Measurements from ENCODE around the gene SECTM1.
A peak's percentile ranks its signal among the peaks of the same experiment; 100 is the strongest.

SECTM1 gene

GRCh38 chr17:82339634-82340580 lies 6.3 kb upstream of the SECTM1 start:
- Histone ChIP-seq H3K4me3 (ENCODE audit: insufficient read depth in 1 of 2, low read depth in 1 of 2, low read length in 2 of 2) (peak overlapping the region in 1 of 2 experiments; percentile 75), H4K8ac (ENCODE audit: low read length) (peak overlapping the region; percentile 94), H2AFZ (ENCODE audit: low read depth, low read length) (peak overlapping the region; percentile 83), H3K4me1 (ENCODE audit: control insufficient read depth, insufficient read depth, low read depth, low read length) (peaks cover 20% of the 10 kb centered on the region), H2BK12ac (ENCODE audit: low read length in 2 of 2) (peak overlapping the region; percentile 98 to 99), H3K14ac (ENCODE audit: low read length in 2 of 2) (no peak overlapping the region), H3K27me3 (ENCODE audit: control insufficient read depth in 1 of 2, insufficient read depth in 1 of 2, low read length in 2 of 2) (peaks cover 0 to 12% of the 10 kb centered on the region in 2 experiments), H2BK15ac (ENCODE audit: low read depth, poor library complexity, severe bottlenecking) (peak overlapping the region; percentile 67), H4K91ac (ENCODE audit: low read length) (peak overlapping the region; percentile 96), H3K23ac (ENCODE audit: low read length in 2 of 2) (peak overlapping the region in 1 of 2 experiments; percentile 77), H3K4ac (ENCODE audit: low read depth in 1 of 2, low read length in 2 of 2) (peak overlapping the region; percentile 65 to 74), H3K79me1 (replicated peaks; ENCODE audit: low read length, poor library complexity, severe bottlenecking) (no peaks in the 10 kb centered on the region), H2BK5ac (ENCODE audit: low read depth, low read length, poor library complexity, severe bottlenecking) (no peak overlapping the region), H3K18ac (ENCODE audit: low read depth in 1 of 2, low read length in 2 of 2) (peak overlapping the region; percentile 75 to 97), H3K36me3 (ENCODE audit: control insufficient read depth in 1 of 2, insufficient read depth in 2 of 2, low read depth in 1 of 2, low read length in 2 of 2) (peaks cover 0 to 3% of the 10 kb centered on the region in 2 experiments), H3K27ac (ENCODE audit: low read length, poor library complexity, severe bottlenecking) (peak overlapping the region; percentile 50), H3K4me2 (ENCODE audit: low read length, poor library complexity, severe bottlenecking) (peak overlapping the region; percentile 63), H2AK5ac (ENCODE audit: low read length, severe bottlenecking) (no peak overlapping the region), H3K9me3 (ENCODE audit: control insufficient read depth, low read length) (no peaks in the 10 kb centered on the region), H2BK120ac (ENCODE audit: low read depth, low read length) (peak overlapping the region; percentile 77), H3K9ac (ENCODE audit: low read length) (peak overlapping the region; percentile 76)
- no peak for DNase-seq
- 74% methylated on average over 6 of the region's 10 CpGs for WGBS

- 21% methylated on average over 29 of the region's 29 CpGs for WGBS
- Histone ChIP-seq H3K9ac (ENCODE audit: low read length) (peak overlapping the region; percentile 76), H3K4me3 (ENCODE audit: insufficient read depth in 1 of 2, low read depth in 1 of 2, low read length in 2 of 2) (peak overlapping the region; percentile 29 to 75)
Observed at GRCh38 chr17:82338858-82339633, 5.5 kb upstream of the SECTM1 start.

GRCh38 chr17:82334622-82335394 lies 1.2 kb upstream of the SECTM1 start:
- peak; percentile 57 for DNase-seq
- Histone ChIP-seq H4K8ac (ENCODE audit: low read length) (peak overlapping the region; percentile 89), H3K18ac (ENCODE audit: low read depth in 1 of 2, low read length in 2 of 2) (peak overlapping the region; percentile 59 to 80), H3K79me1 (replicated peaks; ENCODE audit: low read length, poor library complexity, severe bottlenecking) (no peaks in the 10 kb centered on the region), H2AK5ac (ENCODE audit: low read length, severe bottlenecking) (no peak overlapping the region), H4K91ac (ENCODE audit: low read length) (peak overlapping the region; percentile 87), H2BK120ac (ENCODE audit: low read depth, low read length) (peak overlapping the region; percentile 57), H3K14ac (ENCODE audit: low read length in 2 of 2) (peak overlapping the region in 1 of 2 experiments; percentile 83), H3K4me1 (ENCODE audit: control insufficient read depth, insufficient read depth, low read depth, low read length) (peaks cover 62% of the 10 kb centered on the region), H3K9me3 (ENCODE audit: control insufficient read depth, low read length) (no peaks in the 10 kb centered on the region), H2AFZ (ENCODE audit: low read depth, low read length) (peak overlapping the region; percentile 57), H3K4ac (ENCODE audit: low read depth in 1 of 2, low read length in 2 of 2) (peak overlapping the region; percentile 94 to 95), H2BK15ac (ENCODE audit: low read depth, poor library complexity, severe bottlenecking) (peak overlapping the region; percentile 74), H2BK12ac (ENCODE audit: low read length in 2 of 2) (peak overlapping the region; percentile 1 to 74), H3K4me3 (ENCODE audit: insufficient read depth in 1 of 2, low read depth in 1 of 2, low read length in 2 of 2) (peak overlapping the region in 1 of 2 experiments; percentile 88), H2BK5ac (ENCODE audit: low read depth, low read length, poor library complexity, severe bottlenecking) (no peak overlapping the region), H3K27ac (ENCODE audit: low read length, poor library complexity, severe bottlenecking) (no peak overlapping the region), H3K4me2 (ENCODE audit: low read length, poor library complexity, severe bottlenecking) (peak overlapping the region; percentile 68), H3K9ac (ENCODE audit: low read length) (peak overlapping the region; percentile 73), H3K23ac (ENCODE audit: low read length in 2 of 2) (peak overlapping the region in 1 of 2 experiments; percentile 18), H3K36me3 (ENCODE audit: control insufficient read depth in 1 of 2, insufficient read depth in 2 of 2, low read depth in 1 of 2, low read length in 2 of 2) (peaks cover 0 to 3% of the 10 kb centered on the region in 2 experiments), H3K27me3 (ENCODE audit: control insufficient read depth in 1 of 2, insufficient read depth in 1 of 2, low read length in 2 of 2) (no peaks in the 10 kb centered on the region)
- 78% methylated on average over 14 of the region's 16 CpGs for WGBS

More at GRCh38 chr17:82338858-82339633, 5.5 kb upstream of the SECTM1 start:
- peak overlapping the region; percentile 14 for H2AK5ac ChIP-seq (ENCODE audit: low read length, severe bottlenecking)
- H2BK120ac ChIP-seq (ENCODE audit: low read depth, low read length) = peak overlapping the region; percentile 77
- H3K4me2 ChIP-seq (ENCODE audit: low read length, poor library complexity, severe bottlenecking) = peak overlapping the region; percentile 65
- H2BK12ac ChIP-seq (ENCODE audit: low read length in 2 of 2) = peak overlapping the region; percentile 98 to 99
- peak overlapping the region; percentile 67 for H2BK15ac ChIP-seq (ENCODE audit: low read depth, poor library complexity, severe bottlenecking)
- peaks cover 29% of the 10 kb centered on the region for H3K4me1 ChIP-seq (ENCODE audit: control insufficient read depth, insufficient read depth, low read depth, low read length)
- H3K9me3 ChIP-seq (ENCODE audit: control insufficient read depth, low read length) = no peaks in the 10 kb centered on the region
- H3K79me1 ChIP-seq (replicated peaks; ENCODE audit: low read length, poor library complexity, severe bottlenecking) = no peaks in the 10 kb centered on the region
- H4K8ac ChIP-seq (ENCODE audit: low read length) = peak overlapping the region; percentile 94
- peaks cover 0 to 3% of the 10 kb centered on the region in 2 experiments for H3K36me3 ChIP-seq (ENCODE audit: control insufficient read depth in 1 of 2, insufficient read depth in 2 of 2, low read depth in 1 of 2, low read length in 2 of 2)
- H4K91ac ChIP-seq (ENCODE audit: low read length) = peak overlapping the region; percentile 96
- no peak overlapping the region for H3K14ac ChIP-seq (ENCODE audit: low read length in 2 of 2)
- peak overlapping the region; percentile 65 to 74 for H3K4ac ChIP-seq (ENCODE audit: low read depth in 1 of 2, low read length in 2 of 2)
- peak overlapping the region; percentile 61 for H3K27ac ChIP-seq (ENCODE audit: low read length, poor library complexity, severe bottlenecking)
- H2BK5ac ChIP-seq (ENCODE audit: low read depth, low read length, poor library complexity, severe bottlenecking) = peak overlapping the region; percentile 5
- peak overlapping the region; percentile 75 to 97 for H3K18ac ChIP-seq (ENCODE audit: low read depth in 1 of 2, low read length in 2 of 2)
- H3K27me3 ChIP-seq (ENCODE audit: control insufficient read depth in 1 of 2, insufficient read depth in 1 of 2, low read length in 2 of 2) = peaks cover 0 to 12% of the 10 kb centered on the region in 2 experiments
- peak; percentile 74 for DNase-seq
- H3K23ac ChIP-seq (ENCODE audit: low read length in 2 of 2) = peak overlapping the region in 1 of 2 experiments; percentile 77
- peak overlapping the region; percentile 83 for H2AFZ ChIP-seq (ENCODE audit: low read depth, low read length)
